HepG2 (cell line): ENCODE data around the gene RARA. TPM values are rescaled to one million over a fixed set of nuclear protein-coding genes. Genes with fewer than 3 reads are reported as not detected.

ENCODE experiments used
- AHR ChIP-seq: IDR thresholded peaks from 2 replicates; pipeline ENCODE4 v1.6.1; 2018; ENCODE audit warnings: missing genetic modification reagents, missing compliant biosample characterization
- CC2D1A ChIP-seq: sonication (generic); formaldehyde crosslinking; IDR thresholded peaks from 2 replicates; pipeline ENCODE4 v1.8.1; 2023; ENCODE audit warnings: mild to moderate bottlenecking, missing genetic modification reagents
- ELF1 ChIP-seq: sonication (generic); formaldehyde crosslinking; IDR thresholded peaks from 2 replicates; pipeline ENCODE4 v1.4.0; 2020; ENCODE audit warnings: missing genetic modification reagents
- HIC2 ChIP-seq: sonication (generic); formaldehyde crosslinking; IDR thresholded peaks from 2 replicates; pipeline ENCODE4 v1.9.0; 2022; ENCODE audit warnings: low read depth, missing genetic modification reagents
- KMT2B ChIP-seq: IDR thresholded peaks from 2 replicates; pipeline ENCODE4 v1.6.1; 2016; ENCODE audit warnings: missing genetic modification reagents, missing compliant biosample characterization
- MAF1 ChIP-seq: sonication (generic); formaldehyde crosslinking; IDR thresholded peaks from 2 replicates; pipeline ENCODE4 v1.5.0; 2020; ENCODE audit warnings: missing genetic modification reagents, borderline replicate concordance
- MEIS1 ChIP-seq: sonication (generic); formaldehyde crosslinking; IDR thresholded peaks from 2 replicates; pipeline ENCODE4 v1.9.0; 2021; ENCODE audit warnings: mild to moderate bottlenecking, missing genetic modification reagents, moderate library complexity, borderline replicate concordance
- MIER2 ChIP-seq: IDR thresholded peaks from 2 replicates; pipeline ENCODE4 v1.6.1; 2016; ENCODE audit warnings: missing biosample characterization, missing genetic modification reagents
- NONO ChIP-seq, 2 experiments: fragments of 450-650 bp in 1 of 2; sonication (generic) in 1 of 2; formaldehyde crosslinking in 1 of 2; IDR thresholded peaks in 1 of 2; conservative IDR thresholded peaks in 1 of 2; 2 replicates each; pipeline versions ENCODE4 v1.6.1 to v1.8.0; 2017 to 2022; ENCODE audit warnings: mild to moderate bottlenecking in 1 of 2, missing genetic modification reagents in 1 of 2, moderate library complexity in 1 of 2
- NR0B2 ChIP-seq: sonication (generic); formaldehyde crosslinking; IDR thresholded peaks from 2 replicates; pipeline ENCODE4 v1.4.0; 2020; ENCODE audit warnings: mild to moderate bottlenecking, missing genetic modification reagents
- PATZ1 ChIP-seq: sonication (generic); formaldehyde crosslinking; IDR thresholded peaks from 2 replicates; pipeline ENCODE4 v1.4.0; 2020; ENCODE audit warnings: missing genetic modification reagents
- POLR2G ChIP-seq: fragments of 200-400 bp; formaldehyde crosslinking; IDR thresholded peaks from 2 replicates; pipeline ENCODE4 v1.6.1; 2018; ENCODE audit warnings: mild to moderate bottlenecking, low read depth, low read length, moderate library complexity
- SAFB2 ChIP-seq: sonication (generic); formaldehyde crosslinking; IDR thresholded peaks from 2 replicates; pipeline ENCODE4 v1.5.1; 2020; ENCODE audit warnings: missing genetic modification reagents, low read depth, mild to moderate bottlenecking, borderline replicate concordance
- SMC3 ChIP-seq: IDR thresholded peaks from 2 replicates; pipeline ENCODE4 v1.6.1; 2011; ENCODE audit warnings: low read length, improper control_type of control experiment
- TFAP4 ChIP-seq: sonication (generic); IDR thresholded peaks from 2 replicates; pipeline ENCODE4 v1.6.1; 2016; ENCODE audit warnings: low read depth, borderline replicate concordance
- THRA ChIP-seq: sonication (generic); formaldehyde crosslinking; IDR thresholded peaks from 2 replicates; pipeline ENCODE4 v1.4.0; 2020; ENCODE audit warnings: missing genetic modification reagents, borderline replicate concordance
- ZNF333 ChIP-seq: sonication (generic); formaldehyde crosslinking; IDR thresholded peaks from 2 replicates; pipeline ENCODE4 v1.4.0; 2020; ENCODE audit warnings: mild to moderate bottlenecking, missing genetic modification reagents, borderline replicate concordance
- ZNF33B ChIP-seq: sonication (generic); formaldehyde crosslinking; IDR thresholded peaks from 2 replicates; pipeline ENCODE4 v1.5.1; 2020; ENCODE audit warnings: mild to moderate bottlenecking, missing genetic modification reagents
- ZNF530 ChIP-seq: sonication (generic); formaldehyde crosslinking; IDR thresholded peaks from 2 replicates; pipeline ENCODE4 v1.5.0; 2020; ENCODE audit warnings: low read depth, mild to moderate bottlenecking, missing genetic modification reagents
- ZNF605 ChIP-seq: sonication (generic); formaldehyde crosslinking; IDR thresholded peaks from 2 replicates; pipeline ENCODE4 v1.8.0; 2022; ENCODE audit warnings: mild to moderate bottlenecking, missing genetic modification reagents
- ZNF639 ChIP-seq: conservative IDR thresholded peaks from 2 replicates; pipeline ENCODE4 v1.6.1; 2018; ENCODE audit warnings: missing genetic modification reagents
- ZNF670 ChIP-seq: sonication (generic); formaldehyde crosslinking; IDR thresholded peaks from 2 replicates; pipeline ENCODE4 v1.8.0; 2022; ENCODE audit warnings: mild to moderate bottlenecking, missing genetic modification reagents, borderline replicate concordance
- ZNF720 ChIP-seq: sonication (generic); formaldehyde crosslinking; IDR thresholded peaks from 2 replicates; pipeline ENCODE4 v1.4.0; 2020; ENCODE audit warnings: missing genetic modification reagents
- ZNF747 ChIP-seq: sonication (generic); formaldehyde crosslinking; IDR thresholded peaks from 2 replicates; pipeline ENCODE4 v1.8.1; 2023; ENCODE audit warnings: missing genetic modification reagents, mild to moderate bottlenecking, borderline replicate concordance
- polyA plus RNA-seq, 8 experiments: library from polyadenylated mRNA; depleted of rRNA in 3 of 8; stranded (reverse) in 7 of 8; unstranded in 1 of 8; fragments of >200 nt; fragmentation: Illumina TruSeq in 4 of 8; extraction: Trizol in 4 of 8; gene quantifications; 2 replicates each; pipeline versions ENCODE4 v1.2.1 to v1.2.3, GENCODE V29; 2011 to 2016; ENCODE audit warnings: low read depth in 4 of 8, missing spikeins in 1 of 8, mixed read lengths in 1 of 8; ENCODE audit not compliant: insufficient read depth in 1 of 8
- total RNA-seq, 5 experiments: library from RNA; depleted of rRNA; stranded (reverse); fragments of >200 nt; fragmentation: Illumina TruSeq; extraction: Trizol; gene quantifications; 2 replicates each; pipeline ENCODE4 v1.2.3, GENCODE V29; 2016; ENCODE audit warnings: low read depth in 1 of 5

Gene RARA
- total and polyA plus RNA-seq, 2 of the 13 experiments (the other 11 are each of a cell fraction or from before 2014, with no cell fraction given) = 6.4 to 8.6 TPM

GRCh38 chr17:40314584-40314956 is 5.6 kb downstream of the RARA start (continued):
- TF ChIP-seq KMT2B (CRISPR knock-in tag) (no peak), SAFB2 (no peak), AHR (no peak), CC2D1A (CRISPR knock-in tag) (no peak), TFAP4 (peak; percentile 42; the same call in 1 of the 2 replicates), PATZ1 (peak; percentile 56), ZNF720 (CRISPR knock-in tag) (no peak), ZNF333 (CRISPR knock-in tag) (no peak), MIER2 (no peak), SMC3 (no peak), ZNF33B (CRISPR knock-in tag) (no peak), NR0B2 (CRISPR knock-in tag) (no peak), POLR2G (no peak), ZNF639 (no peak), ELF1 (CRISPR knock-in tag) (no peak), ZNF530 (CRISPR knock-in tag) (no peak), ZNF605 (CRISPR knock-in tag) (no peak), MEIS1 (no peak), ZNF670 (CRISPR knock-in tag) (no peak), ZNF747 (CRISPR knock-in tag) (no peak), NONO (IDR thresholded peaks at IDR 0.05) (no peak), NONO (CRISPR knock-in tag; conservative IDR thresholded peaks at IDR 0.05) (no peak), HIC2 (CRISPR knock-in tag) (peak; percentile 96), THRA (no peak), MAF1 (no peak)
